Mammary epithelial cell (primary cell): ENCODE data around the gene LTB4R2.

Experiments used
- CTCF ChIP-seq, 2 donors: IDR thresholded peaks in 1 of 2; conservative IDR thresholded peaks in 1 of 2; 2 replicates each; pipeline ENCODE4 v1.5.1; 2011 to 2012; ENCODE audit warnings: inconsistent platforms in 2 of 2, low read length in 2 of 2, mild to moderate bottlenecking in 2 of 2, control low read depth in 1 of 2, low read depth in 1 of 2; ENCODE audit not compliant: insufficient read depth in 1 of 2; ENCODE audit errors: extremely low read depth in 1 of 2
- EZH2 ChIP-seq: IDR thresholded peaks from 2 replicates; pipeline ENCODE4 v1.6.1; 2012; ENCODE audit warnings: low read length, inconsistent platforms, borderline replicate concordance

GRCh38 chr14:24262821-24263733 lies 46.9 kb upstream of the LTB4R2 start, which contains the start of gene TGM1:
- TF ChIP-seq CTCF (conservative IDR thresholded peaks at IDR 0.05 in 1 of 2, IDR thresholded peaks at IDR 0.05 in 1 of 2; ENCODE audit: extremely low read depth in 1 of 2, insufficient read depth in 1 of 2, low read depth in 1 of 2, low read length in 2 of 2) (no peak), EZH2 (no peak)
